Activated naive CD8-positive, alpha-beta T cell treated with anti-CD3 and anti-CD28 coated beads, Interleukin-2, amount 10 ng/mL, durations not matched to agents 7 days and 5 days (primary cell): ENCODE measurements around the gene NPAS1. TPM values are rescaled to one million over a fixed set of nuclear protein-coding genes. Genes with fewer than 3 reads are reported as not detected.

ENCODE experiments used
- ATAC-seq: fragments of 150-1000 bp; cut with Tn5 transposase; one replicate; pipeline ENCODE4 v1.10.0; 2021; ENCODE audit warnings: low read depth, moderate library complexity
- POLR2A ChIA-PET: fragments of 350-600 bp; sonication (Branson Sonifier 250); formaldehyde crosslinking; loops from one replicate; lab custom pipeline; 2021; ENCODE audit warnings: antibody characterized with exemption; lab: Charles Lee
- DNase-seq: peaks from one replicate; pipeline ENCODE4 v3.0.0; 2021
- H3K27ac Mint-ChIP-seq: one replicate; pipeline ENCODE4 v1.8.0; 2022; ENCODE audit warnings: mild to moderate bottlenecking, mixed read lengths
- H3K27me3 Mint-ChIP-seq: one replicate; pipeline ENCODE4 v1.8.0; 2022; ENCODE audit warnings: mild to moderate bottlenecking, moderate library complexity, mixed read lengths
- H3K36me3 Mint-ChIP-seq: one replicate; pipeline ENCODE4 v1.8.0; 2021; ENCODE audit warnings: mild to moderate bottlenecking, mixed read lengths
- H3K4me1 Mint-ChIP-seq: one replicate; pipeline ENCODE4 v1.8.0; 2021; ENCODE audit warnings: mixed read lengths
- H3K4me3 Mint-ChIP-seq: one replicate; pipeline ENCODE4 v1.8.0; 2022; ENCODE audit warnings: mild to moderate bottlenecking, moderate library complexity, mixed read lengths
- H3K9me3 Mint-ChIP-seq: one replicate; pipeline ENCODE4 v1.8.0; 2021; ENCODE audit warnings: mixed read lengths
- total RNA-seq, 2 experiments: library from RNA; stranded (reverse); gene quantifications; one replicate each; pipeline ENCODE4 v1.2.3, GENCODE V29; 2021

Gene NPAS1
- total RNA-seq, 2 experiments from 2014 or later: 0.43 to 0.61 TPM

DNA sequence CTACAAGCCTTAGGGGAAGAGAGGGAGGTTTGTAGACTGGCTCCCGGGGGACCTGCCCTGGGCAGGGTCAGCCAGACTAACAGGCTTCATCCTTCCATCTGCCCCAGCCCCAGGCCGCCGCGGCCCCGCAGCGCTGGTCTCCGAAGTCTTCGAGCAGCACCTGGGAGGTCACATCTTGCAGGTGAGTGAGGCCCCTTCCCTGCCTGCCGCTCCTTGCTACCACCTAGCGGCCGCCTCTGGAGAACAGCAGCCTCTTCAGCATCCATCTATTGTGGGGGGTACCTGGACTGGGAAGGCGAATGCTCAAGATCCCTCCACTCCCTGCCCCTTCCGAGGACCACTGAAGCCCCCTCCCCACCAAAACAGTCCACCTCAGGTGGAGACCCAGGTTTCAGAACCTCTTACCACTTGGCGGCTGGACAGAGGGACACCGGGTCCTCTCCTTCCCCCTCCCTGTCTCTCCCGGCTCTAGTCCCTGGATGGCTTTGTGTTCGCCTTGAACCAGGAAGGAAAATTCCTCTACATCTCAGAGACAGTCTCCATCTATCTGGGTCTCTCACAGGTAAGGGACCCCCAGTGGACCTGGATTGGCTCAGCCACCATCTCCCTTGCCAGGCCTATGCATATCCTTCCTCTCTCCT lies 12.7 kb downstream of the NPAS1 start:
- Mint-ChIP-seq H3K27ac (no peak overlapping the region), H3K4me1 (peaks cover 16% of the 10 kb centered on the region), H3K27me3 (peaks cover 50% of the 10 kb centered on the region), H3K36me3 (no peaks in the 10 kb centered on the region), H3K4me3 (no peak overlapping the region), H3K9me3 (no peaks in the 10 kb centered on the region)
- DNase-seq (peak; percentile 77), ATAC-seq (no peak)
- POLR2A ChIA-PET: no interaction called here

DNA sequence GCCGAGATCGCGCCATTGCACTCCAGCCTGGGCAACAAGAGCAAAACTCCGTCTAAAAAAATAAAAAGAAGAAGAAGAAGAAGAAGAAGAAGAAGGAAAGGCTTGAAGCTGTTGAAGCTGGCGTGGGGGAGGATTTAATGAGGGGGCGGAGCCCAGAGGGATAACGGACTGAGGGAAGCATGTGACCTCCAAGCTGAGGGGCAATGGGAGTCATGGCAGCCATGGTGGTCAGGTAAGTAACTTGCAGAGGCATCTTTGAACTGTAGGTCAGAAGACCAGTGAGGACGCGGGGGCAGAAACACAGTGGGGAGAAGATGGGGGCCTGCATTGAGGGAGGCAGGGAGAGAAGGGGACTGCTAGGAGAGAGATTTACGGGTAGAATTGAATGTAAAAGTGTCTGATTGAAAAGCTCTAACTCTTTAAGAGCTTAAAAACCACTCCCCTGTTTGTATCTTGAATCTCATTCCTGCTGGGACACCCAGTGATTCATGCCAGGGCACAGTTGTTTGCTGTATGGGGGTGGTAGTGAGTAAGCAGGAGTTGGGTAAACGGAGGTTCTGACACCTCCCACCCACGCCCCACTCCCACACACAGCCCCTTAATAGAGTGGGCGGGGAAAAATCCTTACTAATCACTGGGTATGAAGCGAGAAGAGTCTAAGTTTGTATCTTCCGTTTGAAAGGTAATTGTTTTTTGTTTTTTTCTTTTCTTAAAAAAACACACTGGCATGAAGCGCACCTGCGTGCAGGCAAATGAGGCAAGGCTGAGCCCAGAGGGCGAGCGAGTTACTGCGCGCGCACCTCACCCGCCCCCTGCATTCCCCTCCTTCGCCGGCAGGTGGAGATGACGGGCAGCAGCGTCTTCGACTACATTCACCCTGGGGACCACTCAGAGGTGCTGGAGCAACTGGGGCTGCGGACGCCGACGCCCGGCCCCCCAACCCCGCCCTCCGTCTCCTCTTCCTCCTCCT lies 15.8 kb downstream of the NPAS1 start:
- Mint-ChIP-seq H3K4me3 (peak overlapping the region; percentile 90), H3K36me3 (no peaks in the 10 kb centered on the region), H3K9me3 (no peaks in the 10 kb centered on the region), H3K4me1 (peaks cover 13% of the 10 kb centered on the region), H3K27me3 (peaks cover 26% of the 10 kb centered on the region), H3K27ac (peak overlapping the region; percentile 81)
- POLR2A ChIA-PET: interaction anchor here (0.6 to 2.6 kb wide), 8 partner anchors 12 to 209 kb away, joined by 3 to 16 read pairs (median 4); no protein-coding TSS in a partner anchor
- peak; percentile 99 for DNase-seq
- ATAC-seq: peak; percentile 89

DNA sequence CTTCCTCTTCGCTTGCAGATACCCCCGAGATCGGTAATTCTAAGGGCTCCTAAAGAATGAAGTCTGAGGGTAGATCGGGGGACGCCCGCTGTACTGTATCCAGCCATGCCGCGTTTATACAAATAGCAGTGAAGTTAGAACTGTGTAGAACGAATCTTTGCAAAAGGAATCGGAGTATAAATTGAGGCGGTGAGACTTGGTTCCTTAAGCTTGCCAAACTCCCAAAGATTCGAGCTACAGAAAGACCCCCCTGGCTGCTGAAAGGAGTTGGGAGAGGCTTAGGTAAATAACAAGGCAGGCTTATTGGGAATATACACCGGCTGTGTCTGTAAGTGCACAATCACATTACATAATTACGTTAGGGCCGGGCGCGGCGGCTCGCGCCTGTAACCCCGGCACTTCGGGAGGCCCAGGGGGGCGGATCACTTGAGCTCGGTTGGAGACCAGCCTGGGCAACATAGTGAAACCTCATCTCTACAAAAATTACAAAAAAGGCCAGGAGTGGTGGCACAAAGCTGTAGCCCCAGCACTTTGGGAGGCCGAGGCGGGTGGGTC lies 16.5 kb downstream of the NPAS1 start:
- Mint-ChIP-seq H3K27ac (peak overlapping the region; percentile 81), H3K27me3 (peaks cover 22% of the 10 kb centered on the region), H3K9me3 (no peaks in the 10 kb centered on the region), H3K36me3 (no peaks in the 10 kb centered on the region), H3K4me3 (peak overlapping the region; percentile 90), H3K4me1 (peaks cover 13% of the 10 kb centered on the region)
- ATAC-seq: peak; percentile 23
- no peak for DNase-seq
- POLR2A ChIA-PET: interaction anchor here (0.6 to 2.6 kb wide), 9 partner anchors 12 to 322 kb away, joined by 3 to 16 read pairs (median 5); partner anchors contain the start of gene ZC3H4

DNA sequence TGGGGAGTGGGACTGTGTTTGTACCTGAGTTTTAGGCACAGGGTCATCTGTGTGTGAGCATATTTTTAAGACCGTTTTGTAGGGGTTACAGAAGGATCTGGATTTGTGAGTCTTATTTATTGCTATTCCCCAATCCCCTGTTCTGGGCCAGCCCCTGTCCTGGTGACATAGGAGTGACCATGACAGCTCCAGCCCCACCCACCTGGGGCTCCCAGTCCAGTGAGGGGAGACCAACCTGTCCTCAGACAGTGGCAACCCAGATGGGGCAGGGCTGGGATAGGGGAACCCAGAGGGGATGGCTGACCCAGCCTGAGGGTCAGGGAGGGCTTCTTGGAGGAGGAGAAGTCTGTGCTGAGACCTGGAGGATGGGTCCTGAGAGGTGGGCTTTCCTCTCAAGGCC lies 18.1 kb downstream of the NPAS1 start:
- DNase-seq (no peak), ATAC-seq (no peak)
- Mint-ChIP-seq H3K4me3 (peak overlapping the region; percentile 6), H3K27me3 (peaks cover 14% of the 10 kb centered on the region), H3K36me3 (no peaks in the 10 kb centered on the region), H3K9me3 (no peaks in the 10 kb centered on the region), H3K4me1 (peaks cover 12% of the 10 kb centered on the region), H3K27ac (no peak overlapping the region)
- POLR2A ChIA-PET: interaction anchor here (0.6 kb wide), 1 partner anchor 189 kb away, joined by 3 read pairs; no protein-coding TSS in a partner anchor

DNA sequence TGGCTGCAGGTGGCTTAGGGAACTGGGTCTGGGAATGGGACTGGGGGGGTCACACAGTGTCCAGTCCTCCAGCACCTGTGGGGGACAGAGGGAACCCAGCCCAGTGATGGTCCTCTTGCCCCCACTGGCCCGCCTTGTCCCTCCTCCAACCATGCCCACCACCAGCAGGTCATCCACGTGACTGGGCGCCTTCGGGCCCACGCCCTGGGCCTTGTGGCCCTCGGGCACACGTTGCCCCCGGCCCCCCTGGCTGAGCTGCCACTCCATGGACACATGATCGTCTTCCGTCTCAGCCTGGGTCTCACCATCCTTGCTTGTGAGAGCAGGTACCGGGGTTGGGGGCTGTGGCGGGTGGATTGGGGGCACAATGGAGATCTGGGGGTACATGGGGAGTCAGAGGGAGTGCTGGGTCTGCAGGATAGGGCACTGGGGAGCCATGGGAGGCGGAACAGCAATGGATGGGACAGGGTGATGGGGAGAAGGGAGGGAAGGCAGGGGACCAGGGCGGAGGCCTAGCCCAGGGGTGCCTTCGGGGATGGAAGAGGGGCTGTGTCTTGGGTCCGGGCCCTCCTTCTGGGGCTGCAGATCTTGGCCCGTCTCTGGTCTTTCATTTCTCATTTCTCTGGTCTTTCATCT lies 19.7 kb downstream of the NPAS1 start:
- POLR2A ChIA-PET: no interaction called here
- Mint-ChIP-seq H3K4me3 (no peak overlapping the region), H3K27me3 (peaks cover 9% of the 10 kb centered on the region), H3K9me3 (no peaks in the 10 kb centered on the region), H3K27ac (no peak overlapping the region), H3K4me1 (peaks cover 12% of the 10 kb centered on the region), H3K36me3 (no peaks in the 10 kb centered on the region)
- DNase-seq (no peak), ATAC-seq (no peak)

DNA sequence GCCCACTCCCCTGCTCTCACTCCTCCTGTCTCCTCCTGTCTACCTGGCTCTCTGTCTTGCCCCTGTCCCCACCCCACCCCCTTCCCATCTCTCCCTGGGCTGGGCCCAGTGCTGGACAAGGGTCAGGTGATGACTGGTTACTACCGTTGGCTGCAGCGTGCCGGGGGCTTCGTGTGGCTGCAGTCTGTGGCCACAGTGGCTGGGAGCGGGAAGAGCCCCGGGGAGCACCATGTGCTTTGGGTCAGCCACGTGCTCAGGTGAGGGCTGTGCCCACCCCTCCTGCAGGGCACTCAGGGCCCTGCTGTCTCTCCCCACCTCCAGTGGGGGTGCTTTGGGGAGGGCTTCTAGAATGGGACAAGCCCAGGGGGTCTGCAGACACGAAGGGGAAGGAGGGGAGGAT lies 21.2 kb downstream of the NPAS1 start:
- Mint-ChIP-seq H3K27ac (no peak overlapping the region), H3K36me3 (no peaks in the 10 kb centered on the region), H3K9me3 (no peaks in the 10 kb centered on the region), H3K4me3 (no peak overlapping the region), H3K4me1 (peaks cover 4% of the 10 kb centered on the region), H3K27me3 (no peaks in the 10 kb centered on the region)
- DNase-seq: no peak
- ATAC-seq: no peak
- POLR2A ChIA-PET: no interaction called here

DNA sequence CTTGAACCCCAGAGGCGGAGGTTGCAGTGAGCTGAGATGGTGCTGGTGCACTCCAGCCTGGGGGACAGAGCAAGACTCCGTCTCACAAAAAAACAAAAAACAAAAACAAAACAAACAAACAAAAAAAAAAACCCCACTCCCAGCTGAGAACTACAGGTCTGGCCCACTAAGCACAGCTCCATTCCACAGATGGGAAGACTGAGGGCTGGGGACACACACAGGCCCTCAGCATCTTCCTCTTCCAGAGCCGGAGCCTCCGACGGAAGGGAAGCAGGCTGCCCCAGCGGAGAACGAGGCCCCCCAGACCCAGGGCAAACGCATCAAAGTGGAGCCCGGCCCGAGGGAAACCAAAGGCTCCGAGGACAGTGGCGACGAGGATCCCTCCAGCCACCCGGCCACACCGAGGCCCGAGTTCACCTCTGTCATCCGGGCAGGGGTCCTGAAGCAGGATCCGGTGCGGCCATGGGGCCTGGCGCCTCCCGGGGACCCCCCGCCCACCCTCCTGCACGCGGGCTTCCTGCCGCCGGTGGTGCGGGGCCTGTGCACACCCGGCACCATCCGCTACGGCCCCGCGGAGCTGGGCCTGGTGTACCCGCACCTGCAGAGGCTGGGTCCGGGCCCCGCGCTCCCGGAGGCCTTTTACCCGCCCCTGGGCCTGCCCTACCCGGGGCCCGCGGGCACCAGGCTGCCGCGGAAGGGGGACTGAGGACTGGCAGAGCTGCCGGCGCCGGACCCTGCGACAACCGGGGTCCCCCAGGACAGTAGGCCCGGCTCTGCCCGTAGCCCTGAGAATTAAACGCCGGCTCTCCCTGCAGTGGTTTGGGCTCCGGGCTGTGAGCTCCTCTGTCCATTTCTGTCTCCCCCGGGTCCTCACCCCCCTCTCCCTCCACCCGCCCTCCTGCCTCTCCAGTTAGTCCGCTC lies 25.6 kb downstream of the NPAS1 start:
- no peaks in the 10 kb centered on the region for H3K36me3 Mint-ChIP-seq
- POLR2A ChIA-PET: no interaction called here
- H3K4me1 Mint-ChIP-seq: peaks cover 18% of the 10 kb centered on the region
- ATAC-seq (no peak), DNase-seq (no peak)
- no peaks in the 10 kb centered on the region for H3K27me3 Mint-ChIP-seq
- H3K4me3 Mint-ChIP-seq: no peak overlapping the region
- H3K27ac Mint-ChIP-seq: no peak overlapping the region
- no peaks in the 10 kb centered on the region for H3K9me3 Mint-ChIP-seq

DNA sequence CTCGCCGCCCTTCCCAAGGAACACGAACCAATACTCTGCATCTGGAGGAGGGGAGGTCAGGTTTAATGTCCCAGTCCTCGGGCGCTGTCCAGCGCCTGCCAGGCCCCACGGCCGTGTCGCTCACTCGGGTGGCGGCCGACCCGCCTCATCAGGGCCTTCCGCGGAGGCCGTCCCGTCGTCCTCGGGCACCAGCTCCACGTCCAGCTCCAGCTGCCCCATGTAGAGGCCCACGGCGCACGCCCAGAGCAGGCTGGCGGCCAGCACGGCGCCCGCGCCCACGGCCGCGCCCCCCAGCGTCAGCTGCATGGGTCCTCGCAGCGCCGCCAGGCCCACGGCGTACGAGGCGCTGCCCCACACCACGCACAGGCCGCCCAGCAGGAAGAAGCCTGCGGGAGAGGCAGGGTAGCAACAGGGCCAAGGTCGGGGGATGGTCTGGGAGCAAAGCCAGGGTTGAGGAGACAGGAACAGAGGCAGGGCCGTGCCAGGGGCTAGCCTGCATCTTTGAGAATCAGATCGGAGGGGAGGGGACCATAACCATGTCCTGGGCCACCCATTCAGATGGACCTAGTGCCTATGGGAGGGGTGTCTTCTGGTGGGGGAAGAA lies 26.3 kb downstream of the NPAS1 start:
- H3K27ac Mint-ChIP-seq: no peak overlapping the region
- H3K4me1 Mint-ChIP-seq: peaks cover 18% of the 10 kb centered on the region
- ATAC-seq (no peak), DNase-seq (no peak)
- H3K36me3 Mint-ChIP-seq: no peaks in the 10 kb centered on the region
- no peak overlapping the region for H3K4me3 Mint-ChIP-seq
- POLR2A ChIA-PET: no interaction called here
- no peaks in the 10 kb centered on the region for H3K27me3 Mint-ChIP-seq
- H3K9me3 Mint-ChIP-seq: no peaks in the 10 kb centered on the region

DNA sequence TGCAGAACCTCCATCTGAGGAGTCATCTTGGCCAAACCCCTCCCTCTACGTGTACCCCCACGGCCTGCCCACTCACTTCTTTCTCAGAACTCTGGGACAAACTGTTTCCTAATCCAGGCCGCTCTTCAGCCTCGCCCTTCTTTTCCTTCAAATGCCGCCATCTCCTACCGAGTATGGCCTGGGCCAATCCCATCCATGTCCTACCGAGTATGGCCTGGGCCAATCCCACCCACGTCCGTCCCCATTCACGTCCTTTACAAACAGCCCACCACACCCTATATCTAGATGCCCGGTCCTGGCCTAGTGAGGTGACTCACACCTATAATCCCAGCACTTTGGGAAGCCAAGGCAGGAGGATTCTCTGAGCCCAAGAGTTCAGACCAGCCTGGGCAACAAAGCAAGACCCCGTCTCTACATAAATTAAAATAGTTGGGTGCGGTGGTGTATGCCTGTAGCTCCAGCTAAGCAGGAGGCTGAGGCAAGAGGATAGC lies 27.7 kb downstream of the NPAS1 start:
- ATAC-seq (no peak), DNase-seq (no peak)
- peaks cover 18% of the 10 kb centered on the region for H3K4me1 Mint-ChIP-seq
- H3K4me3 Mint-ChIP-seq: peak overlapping the region; percentile 97
- H3K36me3 Mint-ChIP-seq: no peaks in the 10 kb centered on the region
- POLR2A ChIA-PET: interaction anchor here (0.5 to 2.6 kb wide), 17 partner anchors 11 to 227 kb away, joined by 3 to 25 read pairs (median 5); partner anchors contain the start of genes AP2S1, INAFM1, SAE1 and ZC3H4
- H3K27ac Mint-ChIP-seq: peak overlapping the region; percentile 95
- no peaks in the 10 kb centered on the region for H3K27me3 Mint-ChIP-seq
- H3K9me3 Mint-ChIP-seq: no peaks in the 10 kb centered on the region

DNA sequence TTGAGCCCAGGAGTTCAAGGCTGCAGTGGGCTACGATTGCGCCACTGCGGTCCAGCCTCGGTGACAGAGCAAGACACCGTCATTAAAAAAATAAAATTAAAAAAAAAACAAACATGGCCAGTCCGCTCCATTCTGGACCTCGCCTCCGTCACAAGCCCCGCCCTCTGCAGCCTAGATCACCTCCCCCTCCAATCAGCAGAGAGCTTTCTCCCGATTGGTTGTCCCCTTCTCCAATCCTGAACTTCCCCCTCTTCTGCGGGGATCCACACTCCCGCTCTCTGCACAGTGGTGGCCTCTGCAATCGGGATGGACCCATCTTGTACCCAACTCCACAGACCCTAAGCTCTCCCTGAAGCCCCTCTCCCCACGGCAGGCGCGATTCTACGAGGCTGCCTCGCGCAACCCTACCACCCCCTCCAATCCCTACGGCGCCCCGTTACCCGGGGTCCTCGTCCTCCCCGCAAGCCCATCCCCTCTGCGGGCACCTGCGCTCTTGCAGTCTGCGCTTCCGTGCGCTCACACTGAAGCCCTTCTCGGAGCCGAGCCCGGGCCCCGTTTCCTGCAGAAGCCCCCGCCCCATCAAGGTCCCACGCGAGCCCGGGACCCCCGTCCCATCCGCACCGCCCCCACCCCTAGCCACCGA lies 28.2 kb downstream of the NPAS1 start:
- H3K9me3 Mint-ChIP-seq: no peaks in the 10 kb centered on the region
- POLR2A ChIA-PET: interaction anchor here (0.5 to 2.6 kb wide), 18 partner anchors 11 to 226 kb away, joined by 3 to 25 read pairs (median 4); partner anchors contain the start of genes AP2S1, INAFM1, SAE1 and ZC3H4
- peak overlapping the region; percentile 95 for H3K27ac Mint-ChIP-seq
- peak overlapping the region; percentile 97 for H3K4me3 Mint-ChIP-seq
- DNase-seq: peak; percentile 78
- ATAC-seq: peak; percentile 56
- peaks cover 18% of the 10 kb centered on the region for H3K4me1 Mint-ChIP-seq
- no peaks in the 10 kb centered on the region for H3K27me3 Mint-ChIP-seq
- H3K36me3 Mint-ChIP-seq: no peaks in the 10 kb centered on the region

DNA sequence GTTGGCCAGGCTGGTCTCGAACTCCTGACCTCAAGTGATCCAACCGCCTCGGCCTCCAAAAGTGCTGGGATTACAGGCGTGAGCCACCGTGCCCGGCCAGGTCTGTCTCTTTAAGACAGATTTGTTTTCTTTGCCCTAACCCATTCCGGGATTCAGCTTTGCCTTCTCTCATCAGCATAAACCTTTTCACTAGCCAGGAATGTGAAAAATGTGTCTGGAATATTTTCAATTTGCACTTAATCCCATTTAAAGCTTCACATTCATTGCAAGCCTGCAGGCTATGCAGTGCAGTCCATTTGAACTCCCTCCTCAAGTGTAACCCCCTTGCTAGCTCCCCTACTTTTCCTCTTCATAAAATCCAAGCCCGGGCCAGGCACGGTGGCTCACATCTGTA lies 29.7 kb downstream of the NPAS1 start:
- no peaks in the 10 kb centered on the region for H3K36me3 Mint-ChIP-seq
- ATAC-seq (no peak), DNase-seq (no peak)
- peaks cover 5% of the 10 kb centered on the region for H3K27me3 Mint-ChIP-seq
- H3K4me1 Mint-ChIP-seq: peaks cover 18% of the 10 kb centered on the region
- peak overlapping the region; percentile 94 for H3K4me3 Mint-ChIP-seq
- peak overlapping the region; percentile 94 for H3K27ac Mint-ChIP-seq
- POLR2A ChIA-PET: interaction anchor here (0.5 to 2.6 kb wide), 2 partner anchors 33 to 64 kb away, joined by 3 to 25 read pairs; partner anchors contain the start of gene ZC3H4
- H3K9me3 Mint-ChIP-seq: no peaks in the 10 kb centered on the region
